SK-N-SH (cell line): Measurements from ENCODE around the gene SF3B5.

ENCODE experiments used
- ELF1 ChIP-seq: IDR thresholded peaks from 2 replicates; pipeline ENCODE4 v1.4.0; 2012
- FOXM1 ChIP-seq: IDR thresholded peaks from 2 replicates; pipeline ENCODE4 v1.4.0; 2012; ENCODE audit warnings: low read depth, mild to moderate bottlenecking
- RXRA ChIP-seq: IDR thresholded peaks from 2 replicates; pipeline ENCODE4 v1.4.0; 2012; ENCODE audit warnings: low read depth, mild to moderate bottlenecking, borderline replicate concordance
- TF ChIP-seq, protein P1 (sequence below): fragments of 200-600 bp; sonication (generic); IDR thresholded peaks from 2 replicates; pipeline ENCODE4 v1.6.1; 2017; ENCODE audit warnings: antibody characterized with exemption, mild to moderate bottlenecking, moderate library complexity

DNA sequence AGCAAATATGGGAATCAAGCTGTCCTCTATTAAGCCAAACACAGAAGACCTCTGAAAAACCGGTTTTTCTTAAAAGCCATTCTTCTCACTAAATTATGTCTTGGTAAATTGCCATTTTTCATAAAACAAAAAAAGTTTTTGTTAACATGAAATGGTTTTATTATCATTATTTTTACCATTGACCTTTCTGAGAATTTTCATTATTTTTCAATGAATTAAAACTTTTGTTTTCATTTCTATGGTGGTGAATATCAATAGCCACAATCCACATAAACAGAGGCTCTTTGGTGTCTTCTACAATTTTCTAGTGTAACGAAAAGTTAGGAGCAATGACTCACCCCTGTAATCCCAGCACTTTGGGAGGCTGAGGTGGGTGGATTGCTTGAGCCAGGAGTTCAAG lies 2.1 kb downstream of the SF3B5 start:
- TF ChIP-seq RXRA (no peak), ELF1 (no peak), FOXM1 (no peak)
- TF ChIP-seq, protein P1, sequence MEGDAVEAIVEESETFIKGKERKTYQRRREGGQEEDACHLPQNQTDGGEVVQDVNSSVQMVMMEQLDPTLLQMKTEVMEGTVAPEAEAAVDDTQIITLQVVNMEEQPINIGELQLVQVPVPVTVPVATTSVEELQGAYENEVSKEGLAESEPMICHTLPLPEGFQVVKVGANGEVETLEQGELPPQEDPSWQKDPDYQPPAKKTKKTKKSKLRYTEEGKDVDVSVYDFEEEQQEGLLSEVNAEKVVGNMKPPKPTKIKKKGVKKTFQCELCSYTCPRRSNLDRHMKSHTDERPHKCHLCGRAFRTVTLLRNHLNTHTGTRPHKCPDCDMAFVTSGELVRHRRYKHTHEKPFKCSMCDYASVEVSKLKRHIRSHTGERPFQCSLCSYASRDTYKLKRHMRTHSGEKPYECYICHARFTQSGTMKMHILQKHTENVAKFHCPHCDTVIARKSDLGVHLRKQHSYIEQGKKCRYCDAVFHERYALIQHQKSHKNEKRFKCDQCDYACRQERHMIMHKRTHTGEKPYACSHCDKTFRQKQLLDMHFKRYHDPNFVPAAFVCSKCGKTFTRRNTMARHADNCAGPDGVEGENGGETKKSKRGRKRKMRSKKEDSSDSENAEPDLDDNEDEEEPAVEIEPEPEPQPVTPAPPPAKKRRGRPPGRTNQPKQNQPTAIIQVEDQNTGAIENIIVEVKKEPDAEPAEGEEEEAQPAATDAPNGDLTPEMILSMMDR: no peak
